Stimulated activated CD8-positive, alpha-beta memory T cell treated with anti-CD3 and anti-CD28 coated beads, Interleukin-15, amount 100 ng/mL, for 4 hours (primary cell): ENCODE measurements around the gene SST.
A peak's percentile ranks its signal among the peaks of the same experiment; 100 is the strongest.
"Not testable (repeated sequence)": the region's sequence is repeated elsewhere in the genome, so short reads cannot be mapped to it uniquely, and the experiment has no call there.

Source experiments
- DNase-seq, 2 donors: peaks; one replicate each; pipeline ENCODE4 v3.0.0-alpha.2; 2020; ENCODE audit warnings: low read depth in 2 of 2

Gene SST

GRCh38 chr3:187684444-187684843, 14.2 kb upstream of the SST start:
- no peak for DNase-seq

- not testable (repeated sequence) for DNase-seq
Measured at GRCh38 chr3:187681756-187682155, 11.6 kb upstream of the SST start.

GRCh38 chr3:187679638-187680396, 9.6 kb upstream of the SST start:
- DNase-seq, result peak in 1 of 2 donors; percentile 23

GRCh38 chr3:187678726-187679268, 8.6 kb upstream of the SST start:
- no peak for DNase-seq

- DNase-seq, result no peak
Measured at GRCh38 chr3:187677604-187678003, 7.4 kb upstream of the SST start.

GRCh38 chr3:187673012-187673411, 2.8 kb upstream of the SST start:
- DNase-seq, result no peak

- DNase-seq, result no peak
Measured at GRCh38 chr3:187667526-187667925, 2.7 kb downstream of the SST start.

GRCh38 chr3:187665764-187666402, 4.3 kb downstream of the SST start:
- DNase-seq, result no peak

GRCh38 chr3:187665010-187665409, 5.2 kb downstream of the SST start:
- DNase-seq, result no peak

GRCh38 chr3:187662848-187663409, 7.3 kb downstream of the SST start:
- no peak for DNase-seq

- no peak for DNase-seq
Measured at GRCh38 chr3:187661267-187661666, 8.9 kb downstream of the SST start.

- DNase-seq, result no peak
Measured at GRCh38 chr3:187651282-187651681, 18.9 kb downstream of the SST start.

GRCh38 chr3:187648177-187648576, 22.0 kb downstream of the SST start:
- no peak for DNase-seq

- DNase-seq, result no peak
Measured at GRCh38 chr3:187646906-187647660, 23.1 kb downstream of the SST start.

- DNase-seq, result not testable (repeated sequence)
Measured at GRCh38 chr3:187645379-187645778, 24.8 kb downstream of the SST start.

GRCh38 chr3:187642861-187643260, 27.3 kb downstream of the SST start:
- no peak for DNase-seq

- DNase-seq, result no peak
Measured at GRCh38 chr3:187641320-187642016, 28.7 kb downstream of the SST start.

GRCh38 chr3:187640569-187641059, 29.6 kb downstream of the SST start:
- DNase-seq, result no peak

GRCh38 chr3:187639927-187640568, 30.1 kb downstream of the SST start:
- DNase-seq, result no peak

- no peak for DNase-seq
Measured at GRCh38 chr3:187636528-187636927, 33.7 kb downstream of the SST start.

GRCh38 chr3:187630404-187630803, 39.8 kb downstream of the SST start:
- no peak for DNase-seq
